ENCODE results near the gene CCDC136. TPM values are rescaled to one million over a fixed set of nuclear protein-coding genes. Genes with fewer than 3 reads are reported as not detected.

Gene CCDC136
- total and polyA plus RNA-seq, 2 experiments from 2014 or later = 27.1 to 55.7 TPM

GRCh38 chr7:128800567-128800966 lies 8.8 kb downstream of the CCDC136 start:
- no peaks in the 10 kb centered on the region for H3K9me2 ChIP-seq (ENCODE audit: insufficient read depth)
- no peaks in the 10 kb centered on the region for H3K27me3 Mint-ChIP-seq (ENCODE audit: insufficient read depth, low read depth, poor library complexity)
- no peak overlapping the region for H3K4me3 Mint-ChIP-seq
- peaks cover 28% of the 10 kb centered on the region; the same call in 1 of the 2 replicates for H3K36me3 ChIP-seq (ENCODE audit: insufficient read depth)
- H3K4me1 ChIP-seq (ENCODE audit: insufficient read depth) = no peaks in the 10 kb centered on the region; the same call in 1 of the 2 replicates
- peaks cover 6% of the 10 kb centered on the region; the same call in 1 of the 2 replicates for H3F3A ChIP-seq (replicated peaks; ENCODE audit: low read depth)
- H3K27me3 ChIP-seq (ENCODE audit: insufficient read depth) = no peaks in the 10 kb centered on the region
- no peaks in the 10 kb centered on the region for H3K79me2 ChIP-seq (replicated peaks; ENCODE audit: insufficient read depth)
- H3K36me3 Mint-ChIP-seq (ENCODE audit: low read depth) = peaks cover 46% of the 10 kb centered on the region
- no peaks in the 10 kb centered on the region for H3K9me3 Mint-ChIP-seq
- H3K27ac Mint-ChIP-seq = no peak overlapping the region
- peaks cover 22% of the 10 kb centered on the region for H3K4me1 Mint-ChIP-seq
- TF ChIP-seq STAT1 (IDR thresholded peaks at IDR 0.05; ENCODE audit: unreplicated experiment) (no peak), ZNF462 (CRISPR knock-in tag; IDR thresholded peaks at IDR 0.05) (no peak), ZNF114 (CRISPR knock-in tag; IDR thresholded peaks at IDR 0.05) (no peak), JUNB (IDR thresholded peaks at IDR 0.05; ENCODE audit: unreplicated experiment) (no peak), ZNF331 (CRISPR knock-in tag; IDR thresholded peaks at IDR 0.05; ENCODE audit: low read depth) (no peak), EZH2phosphoT487 (IDR thresholded peaks at IDR 0.05; ENCODE audit: unreplicated experiment) (no peak), POLR2AphosphoS5 (IDR thresholded peaks at IDR 0.05; ENCODE audit: low read depth) (no peak), CREB1 (CRISPR knock-in tag; IDR thresholded peaks at IDR 0.05; ENCODE audit: low read depth) (no peak), ETS1 (IDR thresholded peaks at IDR 0.05) (no peak), NANOG (IDR thresholded peaks at IDR 0.05; ENCODE audit: borderline replicate concordance) (no peak), REST (IDR thresholded peaks at IDR 0.05; ENCODE audit: unreplicated experiment) (no peak), EZH2 (IDR thresholded peaks at IDR 0.05; ENCODE audit: low read depth, unreplicated experiment) (no peak), CTCF (conservative IDR thresholded peaks at IDR 0.05; ENCODE audit: low read depth in 2 of 2) (no peak)
- H4K20me1 ChIP-seq (replicated peaks; ENCODE audit: insufficient read depth) = peaks cover 4% of the 10 kb centered on the region; the same call in 1 of the 2 replicates
- H2AFZ ChIP-seq = no peak overlapping the region
- no peak for ATAC-seq
- no peak overlapping the region for H3K4me3 ChIP-seq
- no peak overlapping the region for H3K27ac ChIP-seq (ENCODE audit: low read depth)
- no peak overlapping the region for H3K4me2 ChIP-seq
- no peak for DNase-seq (ENCODE audit: low spot score)

Measured in GM23338 (cell line).